Measurements from ENCODE around the gene CABCOCO1. TPM values are rescaled to one million over a fixed set of nuclear protein-coding genes. Genes with fewer than 3 reads are reported as not detected.

The CABCOCO1 gene
- polyA plus RNA-seq, 1 of the 3 experiments (the other 2 are of a cell fraction) = 0.71 TPM

DNA sequence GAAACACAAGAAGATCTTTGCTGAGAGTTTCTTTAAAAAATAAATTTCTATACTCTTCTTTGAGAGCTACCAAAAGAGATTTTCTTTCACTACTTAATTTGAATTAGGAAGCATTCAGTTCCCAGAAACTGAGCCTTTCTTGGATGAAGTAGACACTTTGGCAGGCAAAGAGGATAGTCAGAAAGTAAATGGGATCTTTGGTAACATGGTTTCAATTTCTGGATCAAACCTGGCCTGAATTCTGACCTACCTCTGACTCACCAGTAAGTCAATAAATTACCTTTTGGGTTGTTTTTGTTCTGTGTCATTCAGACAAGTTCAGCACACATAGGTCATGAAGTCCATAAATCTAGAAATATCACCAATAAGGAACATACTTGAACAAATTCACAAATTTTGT lies 26.8 kb upstream of the CABCOCO1 start:
- H3K9me3 ChIP-seq = no peaks in the 10 kb centered on the region
- ChIA-PET CTCF (no interaction called here), POLR2A (no interaction called here)
- TF ChIP-seq RFX5 (IDR thresholded peaks at IDR 0.05; ENCODE audit: low read length) = no peak
- TF ChIP-seq EZH2phosphoT487 (IDR thresholded peaks at IDR 0.05; ENCODE audit: borderline replicate concordance, low read depth) = no peak
- no peak for TF ChIP-seq ZBTB33 (IDR thresholded peaks at IDR 0.05; ENCODE audit: borderline replicate concordance, low read depth)
- TF ChIP-seq, protein P1, sequence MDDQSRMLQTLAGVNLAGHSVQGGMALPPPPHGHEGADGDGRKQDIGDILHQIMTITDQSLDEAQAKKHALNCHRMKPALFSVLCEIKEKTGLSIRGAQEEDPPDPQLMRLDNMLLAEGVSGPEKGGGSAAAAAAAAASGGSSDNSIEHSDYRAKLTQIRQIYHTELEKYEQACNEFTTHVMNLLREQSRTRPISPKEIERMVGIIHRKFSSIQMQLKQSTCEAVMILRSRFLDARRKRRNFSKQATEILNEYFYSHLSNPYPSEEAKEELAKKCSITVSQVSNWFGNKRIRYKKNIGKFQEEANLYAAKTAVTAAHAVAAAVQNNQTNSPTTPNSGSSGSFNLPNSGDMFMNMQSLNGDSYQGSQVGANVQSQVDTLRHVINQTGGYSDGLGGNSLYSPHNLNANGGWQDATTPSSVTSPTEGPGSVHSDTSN (IDR thresholded peaks at IDR 0.05) = peak; percentile 64
- TF ChIP-seq NRF1 (IDR thresholded peaks at IDR 0.05; ENCODE audit: low read depth, low read length) = no peak
- no peak for TF ChIP-seq EP300 (IDR thresholded peaks at IDR 0.05; ENCODE audit: borderline replicate concordance in 1 of 2, low read depth in 1 of 2, low read length in 1 of 2)
- TF ChIP-seq FOSL2 (IDR thresholded peaks at IDR 0.05; ENCODE audit: borderline replicate concordance, low read depth) = peak; percentile 23; the same call in 1 of the 2 replicates
- TF ChIP-seq TAF1 (IDR thresholded peaks at IDR 0.05; ENCODE audit: borderline replicate concordance, low read depth, low read length) = no peak
- no peak for TF ChIP-seq IRF3 (IDR thresholded peaks at IDR 0.05; ENCODE audit: low read depth, low read length)
- TF ChIP-seq POLR2AphosphoS5 (IDR thresholded peaks at IDR 0.05; ENCODE audit: low read depth, low read length) = no peak
- no peak for TF ChIP-seq RXRA (IDR thresholded peaks at IDR 0.05; ENCODE audit: borderline replicate concordance, low read depth)
- TF ChIP-seq TCF12 (IDR thresholded peaks at IDR 0.05) = peak; percentile 66
- no peak for TF ChIP-seq GABPA (IDR thresholded peaks at IDR 0.05; ENCODE audit: low read depth)
- TF ChIP-seq REST (IDR thresholded peaks at IDR 0.05; ENCODE audit: low read depth, low read length) = no peak
- TF ChIP-seq SMC3 (IDR thresholded peaks at IDR 0.05; ENCODE audit: low read depth, low read length) = no peak
- TF ChIP-seq NFIC (IDR thresholded peaks at IDR 0.05; ENCODE audit: borderline replicate concordance) = no peak
- TF ChIP-seq MEF2A (IDR thresholded peaks at IDR 0.05; ENCODE audit: borderline replicate concordance, low read depth) = no peak
- TF ChIP-seq MXI1 (IDR thresholded peaks at IDR 0.05; ENCODE audit: low read depth, low read length) = no peak
- H3K4me1 ChIP-seq (ENCODE audit: control insufficient read depth in 1 of 2, insufficient read depth in 2 of 2, low read depth in 1 of 2, low read length in 1 of 2) = peaks cover 2 to 12% of the 10 kb centered on the region in 2 experiments; a peak in 2 of 4 replicates
- no peaks in the 10 kb centered on the region for H3K36me3 ChIP-seq (replicated peaks in 1 of 2; ENCODE audit: control insufficient read depth in 1 of 2, insufficient read depth in 2 of 2, low read length in 1 of 2)
- no peaks in the 10 kb centered on the region for H3K27me3 ChIP-seq (ENCODE audit: insufficient read depth)
- no peaks in the 10 kb centered on the region for H4K20me1 ChIP-seq (ENCODE audit: insufficient read depth)
- no peak overlapping the region for H3K4me2 ChIP-seq
- H3K9me2 ChIP-seq = no peaks in the 10 kb centered on the region
- peak overlapping the region in 1 of 2 experiments; percentile 55; a peak in 2 of 4 replicates for H3K27ac ChIP-seq (ENCODE audit: low read depth in 2 of 2, low read length in 1 of 2)
- no peak overlapping the region; the same call in 1 of the 2 replicates for H2AFZ ChIP-seq (ENCODE audit: low read depth)
- no peaks in the 10 kb centered on the region for H3K79me2 ChIP-seq (ENCODE audit: insufficient read depth)
- no peak overlapping the region for H3K4me3 ChIP-seq (ENCODE audit: low read depth in 2 of 2, low read length in 1 of 2)
- H3K9ac ChIP-seq = no peak overlapping the region
- peaks cover 11% of the 10 kb centered on the region for H3F3A ChIP-seq (replicated peaks; ENCODE audit: insufficient read depth)
- DNase-seq = no peak
